ENCODE data around the gene EPB41L5. TPM values are rescaled to one million over a fixed set of nuclear protein-coding genes. Genes with fewer than 3 reads are reported as not detected.
A peak's percentile ranks its signal among the peaks of the same experiment; 100 is the strongest.
"Not testable (repeated sequence)": the region's sequence is repeated elsewhere in the genome, so short reads cannot be mapped to it uniquely, and the experiment has no call there.

EPB41L5 gene
- total RNA-seq, 1 donor from 2014 or later: 93.7 TPM

DNA sequence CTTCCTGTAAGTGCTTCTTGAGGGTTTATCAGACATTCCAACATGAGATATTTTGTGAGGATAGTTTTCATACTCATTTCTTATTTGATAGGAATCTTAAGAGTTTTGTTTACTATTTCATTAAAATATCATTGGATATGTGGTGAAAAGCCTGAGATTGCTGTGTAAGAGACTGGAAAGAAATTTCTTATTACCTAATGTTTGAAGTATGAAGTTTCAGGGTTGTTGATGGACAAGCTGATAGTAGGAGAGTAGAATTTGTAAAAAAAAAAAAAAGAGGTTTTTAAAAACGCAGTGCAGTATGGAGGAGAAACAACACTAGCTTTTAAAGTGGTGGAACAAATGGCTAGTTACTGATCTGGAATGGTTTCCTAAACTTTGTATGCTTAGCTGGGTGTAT, 7.7 kb downstream of the EPB41L5 start:
- DNase-seq: no peak
- H3K4me3 ChIP-seq: no peak overlapping the region
- peaks cover 4% of the 10 kb centered on the region for H3K36me3 ChIP-seq
- ATAC-seq: peak in 1 of 2 donors; percentile 63
- no peaks in the 10 kb centered on the region for H3K27me3 ChIP-seq (ENCODE audit: low read depth)
- H3K9me3 ChIP-seq: no peaks in the 10 kb centered on the region
- no peak overlapping the region for H3K27ac ChIP-seq
- intact Hi-C loops (cut with DNase I): no loop called here
- TF ChIP-seq, protein P1, sequence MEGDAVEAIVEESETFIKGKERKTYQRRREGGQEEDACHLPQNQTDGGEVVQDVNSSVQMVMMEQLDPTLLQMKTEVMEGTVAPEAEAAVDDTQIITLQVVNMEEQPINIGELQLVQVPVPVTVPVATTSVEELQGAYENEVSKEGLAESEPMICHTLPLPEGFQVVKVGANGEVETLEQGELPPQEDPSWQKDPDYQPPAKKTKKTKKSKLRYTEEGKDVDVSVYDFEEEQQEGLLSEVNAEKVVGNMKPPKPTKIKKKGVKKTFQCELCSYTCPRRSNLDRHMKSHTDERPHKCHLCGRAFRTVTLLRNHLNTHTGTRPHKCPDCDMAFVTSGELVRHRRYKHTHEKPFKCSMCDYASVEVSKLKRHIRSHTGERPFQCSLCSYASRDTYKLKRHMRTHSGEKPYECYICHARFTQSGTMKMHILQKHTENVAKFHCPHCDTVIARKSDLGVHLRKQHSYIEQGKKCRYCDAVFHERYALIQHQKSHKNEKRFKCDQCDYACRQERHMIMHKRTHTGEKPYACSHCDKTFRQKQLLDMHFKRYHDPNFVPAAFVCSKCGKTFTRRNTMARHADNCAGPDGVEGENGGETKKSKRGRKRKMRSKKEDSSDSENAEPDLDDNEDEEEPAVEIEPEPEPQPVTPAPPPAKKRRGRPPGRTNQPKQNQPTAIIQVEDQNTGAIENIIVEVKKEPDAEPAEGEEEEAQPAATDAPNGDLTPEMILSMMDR (IDR thresholded peaks at IDR 0.05): no peak
- H3K4me1 ChIP-seq: peaks cover 9% of the 10 kb centered on the region

DNA sequence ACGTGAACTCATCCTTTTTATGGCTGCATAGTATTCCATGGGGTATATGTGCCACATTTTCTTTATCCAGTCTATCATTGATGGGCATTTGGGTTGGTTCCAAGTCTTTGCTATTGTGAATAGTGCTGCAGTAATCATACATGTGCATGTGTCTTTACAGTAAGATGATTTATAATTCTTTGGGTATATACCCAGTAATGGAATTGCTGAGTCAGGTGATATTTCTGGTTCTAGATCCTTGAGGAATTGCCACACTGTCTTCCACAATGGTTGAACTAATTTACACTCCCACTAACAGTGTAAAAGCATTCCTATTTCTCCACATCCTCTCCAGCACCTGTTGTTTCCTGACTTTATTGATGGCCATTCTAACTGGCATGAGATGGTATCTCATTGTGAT, 9.6 kb downstream of the EPB41L5 start:
- H3K27me3 ChIP-seq (ENCODE audit: low read depth); H3K4me3 ChIP-seq; H3K27ac ChIP-seq; H3K9me3 ChIP-seq; H3K36me3 ChIP-seq; H3K4me1 ChIP-seq; ATAC-seq; DNase-seq; intact Hi-C loops (cut with DNase I): not testable (repeated sequence)

DNA sequence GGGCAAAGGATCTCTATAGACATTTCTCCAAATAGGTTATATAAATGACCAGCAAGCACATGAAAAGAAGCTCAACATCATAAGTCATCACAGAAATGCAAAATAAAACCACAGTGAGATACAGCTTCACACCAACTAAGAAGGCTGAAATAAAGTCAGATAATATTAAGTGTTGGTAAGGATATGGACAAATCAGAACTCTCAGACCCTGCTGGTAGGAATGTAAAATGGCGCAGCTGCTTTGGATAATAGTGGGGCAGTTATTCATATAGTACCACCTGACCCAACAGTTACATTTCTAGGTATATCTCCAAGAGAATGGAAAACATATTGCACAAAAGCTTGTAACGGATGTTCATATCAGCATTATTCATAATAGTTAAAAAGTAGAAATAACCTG, 14.0 kb downstream of the EPB41L5 start:
- H3K4me1 ChIP-seq: no peaks in the 10 kb centered on the region
- no peaks in the 10 kb centered on the region for H3K9me3 ChIP-seq
- no peaks in the 10 kb centered on the region for H3K36me3 ChIP-seq
- TF ChIP-seq, protein P1 (IDR thresholded peaks at IDR 0.05): no peak
- H3K4me3 ChIP-seq: no peak overlapping the region
- H3K27me3 ChIP-seq (ENCODE audit: low read depth): no peaks in the 10 kb centered on the region
- DNase-seq: no peak
- ATAC-seq: no peak
- H3K27ac ChIP-seq: no peak overlapping the region
- intact Hi-C loops (cut with DNase I): no loop called here

GRCh38 chr2:120028795-120029194, 15.9 kb downstream of the EPB41L5 start:
- H3K36me3 ChIP-seq: no peaks in the 10 kb centered on the region
- intact Hi-C loops (cut with DNase I): no loop called here
- no peak overlapping the region for H3K4me3 ChIP-seq
- H3K9me3 ChIP-seq: no peaks in the 10 kb centered on the region
- TF ChIP-seq, protein P1 (IDR thresholded peaks at IDR 0.05): no peak
- no peak for ATAC-seq
- H3K4me1 ChIP-seq: no peaks in the 10 kb centered on the region
- no peak overlapping the region for H3K27ac ChIP-seq
- no peak for DNase-seq
- H3K27me3 ChIP-seq (ENCODE audit: low read depth): no peaks in the 10 kb centered on the region

- no peak for ATAC-seq
- intact Hi-C loops (cut with DNase I): no loop called here
- Histone ChIP-seq H3K27me3 (ENCODE audit: low read depth) (no peaks in the 10 kb centered on the region), H3K36me3 (no peaks in the 10 kb centered on the region), H3K9me3 (no peaks in the 10 kb centered on the region), H3K27ac (no peak overlapping the region), H3K4me3 (no peak overlapping the region), H3K4me1 (no peaks in the 10 kb centered on the region)
- TF ChIP-seq, protein P1 (IDR thresholded peaks at IDR 0.05): no peak
- no peak for DNase-seq
These were observed 17.1 kb downstream of the EPB41L5 start for GRCh38 chr2:120029672-120030640.

DNA sequence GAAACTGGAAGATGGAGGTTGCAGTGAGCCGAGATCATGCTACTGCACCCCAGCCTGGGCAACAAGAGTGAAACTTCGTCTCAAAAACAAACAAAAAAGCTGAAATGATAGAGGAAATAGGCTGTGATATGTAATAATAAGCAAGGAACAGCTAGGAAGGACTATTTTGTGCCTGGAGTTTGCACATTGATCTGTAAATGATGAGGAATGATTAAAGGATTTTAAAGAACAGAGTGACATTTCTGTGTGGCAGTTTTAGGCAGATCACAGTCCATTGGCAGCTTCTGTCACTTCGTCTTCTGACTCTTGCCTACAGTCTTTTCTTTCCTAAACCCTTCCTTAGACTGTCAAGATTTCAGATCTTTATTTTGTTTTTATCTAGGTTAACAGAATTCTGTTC, 19.4 kb downstream of the EPB41L5 start:
- no peak for DNase-seq
- TF ChIP-seq, protein P1 (IDR thresholded peaks at IDR 0.05): no peak
- Histone ChIP-seq H3K27me3 (ENCODE audit: low read depth) (no peaks in the 10 kb centered on the region), H3K4me1 (no peaks in the 10 kb centered on the region), H3K36me3 (no peaks in the 10 kb centered on the region), H3K9me3 (no peaks in the 10 kb centered on the region), H3K27ac (no peak overlapping the region), H3K4me3 (no peak overlapping the region)
- intact Hi-C loops (cut with DNase I): no loop called here
- ATAC-seq: no peak

Data from lower lobe of right lung (tissue), 2 donors.